ENCODE measurements around the gene THAP11.
"Not testable (repeated sequence)": the region's sequence is repeated elsewhere in the genome, so short reads cannot be mapped to it uniquely, and the experiment has no call there.

The THAP11 gene

GRCh38 chr16:67862623-67863583, 20.8 kb downstream of the THAP11 start:
- peak; percentile 28 for DNase-seq (ENCODE audit: low spot score)

- DNase-seq (ENCODE audit: low spot score), result not testable (repeated sequence)
Observed at GRCh38 chr16:67864044-67864443, 21.9 kb downstream of the THAP11 start.

GRCh38 chr16:67864594-67864993, 22.5 kb downstream of the THAP11 start:
- no peak for DNase-seq (ENCODE audit: low spot score)

GRCh38 chr16:67865318-67865717, 23.2 kb downstream of the THAP11 start:
- peak; percentile 38 for DNase-seq (ENCODE audit: low spot score)

- DNase-seq (ENCODE audit: low spot score), result no peak
Observed at GRCh38 chr16:67868290-67868689, 26.2 kb downstream of the THAP11 start.

- DNase-seq (ENCODE audit: low spot score), result no peak
Observed at GRCh38 chr16:67869653-67870052, 27.5 kb downstream of the THAP11 start.

- no peak for DNase-seq (ENCODE audit: low spot score)
Observed at GRCh38 chr16:67871256-67871655, 29.1 kb downstream of the THAP11 start.

GRCh38 chr16:67872131-67872630, 30.1 kb downstream of the THAP11 start:
- DNase-seq (ENCODE audit: low spot score), result no peak

- peak; percentile 95 for DNase-seq (ENCODE audit: low spot score)
Observed at GRCh38 chr16:67872631-67873434, 30.7 kb downstream of the THAP11 start, which contains the start of gene EDC4. Gene EDC4 (plus strand): TSS chr16:67873052. CDS start chr16:67873262, 210 bp downstream.

- DNase-seq (ENCODE audit: low spot score), result peak; percentile 41
Observed at GRCh38 chr16:67873435-67874370, 31.6 kb downstream of the THAP11 start.

GRCh38 chr16:67874372-67874771, 32.3 kb downstream of the THAP11 start:
- DNase-seq (ENCODE audit: low spot score), result no peak

GRCh38 chr16:67877064-67877463, 34.9 kb downstream of the THAP11 start:
- DNase-seq (ENCODE audit: low spot score), result no peak

- DNase-seq (ENCODE audit: low spot score), result no peak
Observed at GRCh38 chr16:67878232-67878631, 36.1 kb downstream of the THAP11 start.

GRCh38 chr16:67878846-67879245, 36.7 kb downstream of the THAP11 start:
- DNase-seq (ENCODE audit: low spot score), result no peak

- DNase-seq (ENCODE audit: low spot score), result no peak
Observed at GRCh38 chr16:67879462-67879861, 37.3 kb downstream of the THAP11 start.

- no peak for DNase-seq (ENCODE audit: low spot score)
Observed at GRCh38 chr16:67879936-67880335, 37.8 kb downstream of the THAP11 start.

- no peak for DNase-seq (ENCODE audit: low spot score)
Observed at GRCh38 chr16:67880584-67880983, 38.5 kb downstream of the THAP11 start.

GRCh38 chr16:67881621-67882161, 39.6 kb downstream of the THAP11 start:
- no peak for DNase-seq (ENCODE audit: low spot score)

GRCh38 chr16:67882374-67883145, 40.4 kb downstream of the THAP11 start:
- DNase-seq (ENCODE audit: low spot score), result no peak

- no peak for DNase-seq (ENCODE audit: low spot score)
Observed at GRCh38 chr16:67883146-67883871, 41.2 kb downstream of the THAP11 start.

All from GM03348 (cell line).